Medulla oblongata (tissue), 1 donor: ENCODE data around the gene PDYN.
"Not testable (repeated sequence)": the region's sequence is repeated elsewhere in the genome, so short reads cannot be mapped to it uniquely, and the experiment has no call there.

Source experiments
- DNase-seq: peaks from one replicate; pipeline ENCODE4 v3.0.0-alpha.2; 2015; ENCODE audit errors: extremely low spot score

Gene PDYN

DNA sequence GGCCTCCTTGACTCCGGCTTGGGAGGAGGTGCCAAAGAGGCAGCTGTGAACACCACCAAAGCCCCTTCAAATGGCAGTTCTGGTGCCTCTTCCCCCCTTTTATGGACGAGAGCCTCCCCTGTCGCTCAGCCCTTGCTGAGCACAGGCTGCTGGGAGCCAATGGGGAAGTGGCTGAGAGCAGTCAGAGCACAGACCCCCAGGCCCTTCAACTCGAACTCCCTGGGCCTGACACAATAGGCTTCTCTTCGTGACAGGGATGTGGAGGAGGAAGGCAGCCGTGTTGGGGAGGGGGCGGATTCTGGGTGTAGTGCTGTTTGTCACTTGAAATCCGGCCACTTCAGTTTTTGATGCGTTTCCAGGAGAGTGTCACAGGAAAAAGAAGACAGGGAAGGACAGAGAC is at the start of gene PDYN:
Gene PDYN (minus strand): TSS at position 73 of the 400 bp plus-strand sequence. CDS start 10,974 bp downstream, outside the sequence.
- no peak for DNase-seq

DNA sequence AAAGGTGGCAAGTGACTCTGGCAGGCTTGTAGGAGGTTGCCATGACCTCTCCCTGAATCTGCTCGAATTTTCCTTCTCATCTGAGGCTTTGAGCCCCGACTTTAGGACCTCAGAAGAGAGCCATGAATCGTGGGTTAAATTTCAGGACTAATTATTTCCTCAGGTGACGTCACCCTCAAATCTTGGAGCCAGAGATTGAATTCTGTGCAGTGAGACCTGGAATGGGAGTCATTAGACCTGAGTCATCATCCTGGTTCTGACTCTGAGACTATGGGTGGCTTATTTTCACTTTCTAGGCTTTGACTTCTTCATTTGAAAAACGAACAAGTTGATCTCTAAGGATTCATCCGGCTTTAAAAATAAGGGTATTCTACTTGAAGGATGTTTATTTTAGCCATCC is 48.5 kb upstream of the PDYN start:
- no peak for DNase-seq

DNA sequence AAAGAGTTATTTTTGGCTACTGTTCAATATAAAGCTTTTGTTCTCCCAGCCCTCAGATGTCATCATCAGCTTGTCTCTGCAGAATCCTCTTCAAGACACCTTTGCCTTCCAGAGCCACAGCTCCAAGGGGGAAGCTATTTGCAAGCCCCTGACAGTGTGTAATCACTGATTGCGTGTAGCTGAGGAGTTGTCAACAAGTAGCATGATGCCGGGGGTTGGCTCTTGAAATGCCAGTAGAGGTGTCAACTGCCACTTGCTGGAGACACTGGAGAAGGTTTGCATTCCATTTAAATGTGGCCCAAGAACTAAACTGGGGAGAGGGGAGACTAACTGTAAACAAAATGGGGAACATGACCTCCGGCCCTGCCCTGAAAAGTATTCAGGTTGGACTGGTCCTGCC is 44.3 kb upstream of the PDYN start:
- DNase-seq: no peak

DNA sequence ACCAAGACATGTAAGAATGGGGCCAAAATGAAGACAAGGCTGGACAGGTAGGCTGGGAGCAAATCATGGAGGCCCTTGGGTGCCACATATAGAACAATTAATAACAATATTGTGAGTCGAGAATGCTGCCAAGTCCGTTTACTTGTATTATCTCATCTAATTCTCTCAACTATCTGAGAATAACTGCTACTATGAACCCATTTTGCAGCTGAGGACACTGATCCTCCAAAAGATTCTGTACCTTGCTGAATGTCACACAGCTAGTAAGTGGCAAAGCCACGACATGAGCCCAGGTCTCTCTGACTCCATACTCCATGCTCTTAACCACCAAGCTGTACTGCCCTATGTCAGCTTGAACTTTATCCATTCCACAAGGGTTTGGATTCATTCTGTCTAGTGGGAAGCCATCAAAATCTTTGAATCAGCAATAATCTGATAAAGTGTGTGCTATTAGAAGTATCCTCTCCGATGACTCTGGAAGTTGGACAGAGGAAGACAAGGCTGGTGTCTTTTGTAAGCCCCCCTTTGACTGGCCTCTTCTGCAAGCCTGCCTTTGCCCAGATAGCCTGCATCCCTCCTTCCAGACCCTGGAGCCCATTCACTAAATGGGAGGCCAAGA is 43.5 kb upstream of the PDYN start:
- no peak for DNase-seq

DNA sequence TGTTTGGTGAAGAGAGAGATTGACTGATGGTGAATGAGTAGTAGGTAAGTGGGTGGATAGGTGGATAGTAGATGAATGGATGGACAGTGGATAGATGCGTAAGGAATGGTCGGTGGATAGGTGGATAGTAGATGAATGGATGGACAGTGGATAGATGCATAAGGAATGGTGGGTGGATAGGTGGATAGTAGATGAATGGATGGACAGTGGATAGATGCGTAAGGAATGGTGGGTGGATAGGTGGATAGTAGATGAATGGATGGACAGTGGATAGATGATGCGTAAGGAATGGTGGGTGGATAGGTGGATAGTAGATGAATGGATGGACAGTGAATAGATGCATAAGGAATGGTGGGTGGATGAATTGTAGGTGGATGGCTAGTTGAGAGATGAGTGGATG is 42.5 kb upstream of the PDYN start:
- DNase-seq: not testable (repeated sequence)

DNA sequence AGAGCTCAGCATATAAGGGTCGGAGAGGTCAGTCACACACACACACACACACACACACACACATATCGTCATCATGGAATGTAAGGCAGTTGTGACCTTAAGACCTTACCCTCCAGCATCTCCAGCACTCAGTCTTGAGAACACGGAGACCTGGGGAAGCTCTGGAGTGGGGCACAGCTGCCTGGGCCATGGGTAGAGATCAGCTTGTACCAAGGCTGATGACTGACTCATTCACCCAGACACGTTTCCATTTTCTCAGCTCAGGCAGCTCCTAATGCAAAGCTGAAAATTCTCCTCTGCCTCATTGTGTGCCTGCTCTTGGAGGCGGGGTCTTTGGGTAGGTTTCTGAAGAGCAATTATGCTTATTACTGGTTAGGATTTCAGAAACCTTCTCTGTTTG is 38.3 kb upstream of the PDYN start:
- DNase-seq: no peak

DNA sequence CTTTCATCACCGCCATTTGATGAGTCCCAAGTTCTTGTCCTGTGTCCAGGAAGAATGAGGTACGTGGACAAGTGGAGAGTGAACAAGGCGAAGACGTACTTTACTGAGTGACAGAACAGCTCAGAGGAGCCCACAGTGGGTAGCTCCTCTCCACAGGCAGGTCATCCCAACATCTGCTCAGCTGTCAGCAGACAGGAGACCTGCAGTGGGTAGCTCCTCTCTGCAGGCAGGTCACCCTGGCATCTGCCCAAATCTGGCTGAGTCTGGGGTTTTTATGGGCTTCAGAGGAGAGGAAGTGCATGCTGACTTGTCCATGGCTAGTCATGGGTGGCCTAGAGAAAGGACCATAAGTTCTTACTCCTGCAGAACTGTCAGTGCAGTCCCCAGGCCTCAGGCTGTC is 32.7 kb upstream of the PDYN start:
- DNase-seq: no peak

DNA sequence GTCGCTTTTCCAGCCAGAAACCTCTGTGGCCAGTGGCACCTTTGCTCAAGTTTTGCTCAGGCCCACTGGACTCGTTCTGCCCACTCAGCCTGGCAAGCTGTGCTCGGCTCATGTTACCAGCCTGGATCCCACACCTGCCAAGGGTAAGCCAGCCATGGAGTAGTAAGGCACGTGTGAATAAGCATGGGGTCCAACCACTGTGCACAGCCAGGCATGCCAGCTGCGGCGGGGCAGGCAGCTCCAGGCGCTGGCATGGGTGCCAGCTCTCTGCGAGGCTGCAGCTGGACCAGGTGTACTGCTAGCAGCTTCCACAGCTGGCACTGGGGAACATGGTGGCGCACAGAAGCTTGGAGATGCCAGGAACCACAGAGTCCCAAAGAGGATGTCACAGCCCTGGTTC is 32.1 kb upstream of the PDYN start:
- no peak for DNase-seq

DNA sequence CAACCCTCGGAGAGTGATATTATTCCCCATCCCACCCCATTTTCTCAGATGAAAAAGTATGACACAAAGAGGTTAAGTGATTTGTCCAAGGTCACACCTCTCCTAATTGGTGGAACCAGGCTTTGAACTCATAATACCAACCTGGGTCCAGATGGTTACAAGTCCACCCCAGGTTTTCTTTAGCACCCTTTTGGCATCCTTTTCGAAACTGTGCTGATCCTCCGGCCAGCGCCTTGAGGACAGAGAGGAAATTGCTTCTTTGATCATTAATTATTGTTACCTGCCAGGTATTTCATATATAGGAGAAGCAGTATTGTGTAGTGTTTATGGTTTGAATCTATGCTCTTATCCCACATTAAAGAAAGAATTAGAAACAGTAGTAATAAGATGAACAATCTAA is 29.3 kb upstream of the PDYN start:
- no peak for DNase-seq

DNA sequence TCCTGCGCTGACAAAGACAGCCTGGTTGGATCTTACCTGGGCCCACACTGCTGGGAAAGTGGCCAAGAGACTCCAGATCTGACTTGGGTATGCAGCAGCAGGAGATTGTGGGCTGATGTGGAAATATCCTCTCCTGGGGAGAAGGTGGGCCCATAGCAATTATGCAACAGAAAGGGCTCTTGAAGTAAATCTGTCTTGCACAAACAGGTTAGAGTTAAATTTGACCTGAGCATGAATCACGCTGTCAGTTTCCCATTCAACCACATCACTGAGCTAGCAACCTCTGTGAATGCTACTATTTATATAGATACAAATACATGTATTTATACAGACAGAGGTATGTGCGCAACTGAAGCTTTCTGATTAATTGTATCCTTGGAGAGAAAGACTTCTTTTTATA is 28.3 kb upstream of the PDYN start:
- DNase-seq: no peak

DNA sequence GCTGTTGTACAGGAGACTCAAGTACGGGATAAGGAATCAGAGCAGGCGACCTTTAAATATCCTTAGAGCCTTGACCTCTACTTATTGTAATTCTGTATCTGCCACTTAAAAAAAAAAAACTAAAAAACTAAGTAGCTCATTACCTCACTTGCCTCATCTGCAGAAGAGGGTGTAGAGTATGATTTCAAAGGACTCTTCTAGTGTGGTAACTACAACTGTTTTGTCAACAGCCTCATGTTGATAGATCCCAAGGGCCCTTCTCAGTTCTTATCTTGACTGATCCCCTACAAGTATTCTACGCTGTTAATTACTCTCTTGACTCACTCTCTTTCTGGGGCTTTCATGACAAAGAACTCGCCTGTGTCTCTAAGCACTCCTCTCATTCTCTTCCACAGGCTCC is 16.7 kb upstream of the PDYN start:
- DNase-seq: no peak

DNA sequence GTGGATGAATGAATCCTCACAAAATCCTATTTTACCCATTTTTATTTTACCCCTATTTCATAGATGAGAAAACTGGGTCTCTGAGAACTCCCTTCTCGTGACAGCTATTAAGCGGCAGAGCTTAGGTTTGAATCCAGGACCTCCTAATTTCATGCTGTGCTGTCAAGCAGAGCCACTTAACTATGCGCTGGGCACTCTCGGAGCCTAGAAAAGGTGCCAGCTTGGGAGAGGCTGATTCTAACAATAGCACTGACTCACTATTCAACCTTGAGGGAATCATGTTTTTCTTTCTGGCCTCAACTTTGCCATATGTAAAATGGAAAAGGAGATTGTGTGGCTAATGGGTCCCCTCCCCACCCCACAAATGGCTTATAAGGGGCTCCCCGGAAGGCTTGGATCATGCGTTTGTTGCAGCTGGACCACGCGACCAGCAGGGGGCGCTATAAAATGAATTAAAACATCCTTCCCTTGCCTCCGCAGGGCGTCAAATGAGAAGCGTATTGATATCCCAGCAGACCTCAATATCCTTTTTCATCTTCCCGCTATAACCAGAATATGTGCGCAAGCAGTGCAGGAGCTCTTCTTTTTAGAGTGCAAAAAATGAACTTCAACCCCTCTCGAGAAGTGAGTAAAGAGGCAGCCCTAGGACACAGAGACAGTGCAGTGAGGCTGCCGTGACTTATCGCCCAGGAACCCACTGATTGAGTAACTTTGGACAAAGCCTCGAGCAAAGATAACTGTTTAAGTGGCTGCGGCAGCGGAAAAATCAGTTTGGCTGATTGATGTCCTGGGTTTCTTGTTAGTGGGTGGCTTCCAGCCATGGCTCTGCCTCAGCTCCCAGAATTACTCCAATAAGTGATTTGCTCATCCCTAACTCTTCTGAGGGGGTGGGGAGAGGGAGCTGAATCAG is 12.8 kb upstream of the PDYN start:
- peak; percentile 20 for DNase-seq

DNA sequence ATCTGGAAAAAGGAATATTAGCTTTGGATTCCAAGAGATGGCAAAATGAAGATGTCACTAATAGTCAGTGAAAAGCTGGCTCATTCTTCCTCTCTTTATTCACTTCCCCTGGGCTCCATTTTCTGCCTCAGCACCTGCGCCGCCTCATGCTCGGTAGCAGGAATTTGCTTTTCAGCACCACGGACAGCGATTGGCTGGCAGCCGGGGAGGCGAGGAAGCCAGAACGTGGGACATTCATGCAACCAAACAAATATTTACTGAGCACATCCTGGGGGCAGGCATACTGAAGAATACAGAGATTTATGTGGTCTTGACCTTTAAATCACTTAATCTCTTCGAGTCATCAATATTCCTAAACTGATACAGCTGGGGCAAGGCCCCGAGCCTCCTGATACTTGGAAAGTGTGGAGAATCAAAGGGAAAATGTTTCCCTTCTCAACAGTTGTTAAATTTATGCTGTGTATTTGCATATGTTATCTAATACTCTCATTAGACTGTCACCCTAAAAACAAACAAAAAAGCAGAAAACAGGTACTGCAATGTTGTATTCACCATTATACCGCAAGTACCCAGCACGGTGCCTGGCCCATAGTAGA is 12.1 kb upstream of the PDYN start:
- DNase-seq: peak; percentile 60

DNA sequence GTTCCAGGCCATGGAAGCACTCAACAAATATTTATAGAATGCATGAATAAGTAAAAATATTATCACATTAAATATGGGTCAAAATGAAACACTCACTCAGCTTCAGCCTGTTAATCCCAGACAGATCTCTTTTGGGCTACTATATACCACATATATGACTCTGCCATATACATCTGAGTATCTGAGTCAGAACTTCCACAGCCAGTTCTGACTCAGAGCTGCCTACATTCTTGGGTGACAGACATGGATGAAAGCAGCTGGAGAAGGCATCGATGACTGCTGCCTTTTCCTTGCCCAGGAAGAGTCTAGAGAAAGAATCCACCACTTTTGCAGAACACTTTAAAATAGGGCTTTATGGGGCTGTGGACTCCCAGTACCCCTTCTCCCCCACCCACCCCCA is 11.5 kb upstream of the PDYN start:
- DNase-seq: no peak

DNA sequence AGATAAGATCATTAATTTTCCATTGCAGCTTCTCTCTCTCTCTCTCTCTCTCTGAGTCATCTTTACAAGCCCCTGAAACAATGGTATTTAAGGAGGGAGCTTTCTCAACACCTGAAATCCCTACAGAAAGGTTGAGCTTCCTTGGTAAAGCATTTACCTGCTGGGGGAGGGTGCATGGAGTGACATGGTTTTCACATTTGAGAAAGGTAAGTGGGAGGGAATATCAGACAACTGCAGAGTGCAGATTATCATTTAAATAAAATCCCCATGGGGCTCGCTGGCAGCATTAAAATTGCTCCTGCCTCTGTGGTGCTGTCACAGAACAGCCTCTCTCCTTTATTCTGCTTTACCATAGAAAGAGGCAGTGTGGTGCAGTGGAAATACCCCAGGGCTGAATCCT is 10.3 kb upstream of the PDYN start:
- no peak for DNase-seq

DNA sequence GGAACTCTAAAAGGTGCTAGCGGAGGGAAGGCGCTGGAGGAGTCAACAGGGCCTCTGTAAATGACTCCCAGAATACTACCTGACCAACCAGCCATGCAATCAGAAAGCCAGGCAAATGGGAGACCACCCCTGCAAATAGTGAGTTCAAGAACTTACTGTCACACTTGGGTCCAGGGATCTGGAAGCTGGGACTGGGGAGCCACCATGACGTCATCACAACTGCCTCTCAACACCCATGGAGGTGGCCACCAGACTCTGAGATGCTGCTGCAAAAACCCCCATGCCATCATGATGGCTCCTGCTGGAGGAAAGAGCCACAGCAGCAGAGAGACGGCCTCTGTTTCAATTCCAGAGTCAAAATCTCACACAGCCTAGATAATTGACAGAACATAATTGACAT is 8.5 kb upstream of the PDYN start:
- no peak for DNase-seq

DNA sequence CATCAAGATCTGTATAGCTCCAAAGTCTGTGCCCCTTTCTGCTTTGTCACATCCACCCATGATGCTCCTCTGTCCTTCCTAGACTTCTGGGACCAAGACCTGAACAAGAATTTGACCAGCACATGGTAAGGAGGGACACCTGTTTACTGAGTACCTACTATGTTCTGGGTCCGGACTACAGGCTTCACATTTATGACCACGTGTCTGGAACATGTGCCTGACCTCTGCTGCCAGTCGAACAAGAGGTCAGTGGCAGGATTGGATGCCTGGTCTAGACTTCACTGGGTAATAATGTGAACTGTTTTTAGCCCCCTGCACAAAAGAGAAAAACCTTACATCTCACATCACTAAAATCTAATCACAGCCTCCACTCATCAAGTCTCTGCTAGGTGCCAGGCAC is 7.3 kb upstream of the PDYN start:
- DNase-seq: no peak

DNA sequence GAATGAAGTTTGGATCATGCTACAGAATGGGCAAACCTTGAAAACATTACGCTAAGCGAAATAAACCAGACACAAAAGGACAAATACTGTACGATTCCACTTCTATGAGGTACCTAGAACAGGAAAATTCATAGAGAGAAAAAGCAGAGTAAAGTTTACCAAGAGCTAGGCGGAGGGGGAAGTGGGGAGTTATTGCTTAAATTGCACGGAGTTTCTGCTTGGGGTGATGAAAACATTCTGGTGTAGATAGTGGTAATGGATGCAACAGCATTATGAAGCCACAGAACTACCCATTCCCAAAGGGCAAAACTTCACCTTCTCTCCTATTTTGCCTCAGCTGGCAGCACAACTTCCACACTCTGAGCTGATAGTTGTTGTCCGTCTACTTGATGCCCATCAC is 6.4 kb upstream of the PDYN start:
- no peak for DNase-seq

DNA sequence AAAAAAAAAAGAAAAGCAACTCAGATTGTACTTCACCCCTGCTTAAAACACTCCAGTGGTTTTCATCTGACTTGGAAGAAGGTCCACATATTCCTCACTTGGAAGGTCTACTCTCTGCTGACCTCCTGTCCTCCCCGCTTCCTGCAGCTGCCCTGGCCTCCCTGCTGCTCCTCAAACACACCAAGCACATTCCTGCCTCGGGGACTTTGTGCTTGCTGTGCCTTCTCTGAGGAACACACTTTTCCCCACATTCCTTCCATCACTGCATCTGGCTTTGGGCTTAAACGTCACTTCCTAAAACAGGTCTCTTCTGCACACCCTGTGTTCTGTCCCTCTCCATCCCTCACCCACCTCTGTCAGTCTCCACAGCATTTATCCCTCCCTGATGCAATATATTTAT is 4.9 kb upstream of the PDYN start:
- no peak for DNase-seq

DNA sequence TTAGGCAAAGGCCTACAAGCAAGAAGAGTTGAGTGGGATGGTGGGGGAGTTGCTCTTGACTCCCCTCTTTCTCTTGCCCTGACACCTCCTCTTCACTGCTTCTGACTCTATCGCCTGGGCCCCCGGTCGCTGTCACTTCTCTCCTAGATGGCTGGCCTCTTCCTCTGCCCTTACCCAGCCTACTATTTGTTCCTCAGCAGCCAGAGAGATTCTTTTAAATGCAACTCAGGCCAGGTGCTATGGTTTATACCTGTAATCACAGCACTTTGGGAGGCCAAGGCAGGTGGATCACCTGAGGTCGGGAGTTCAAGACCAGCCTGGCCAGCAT is 4.3 kb upstream of the PDYN start:
- DNase-seq: no peak

DNA sequence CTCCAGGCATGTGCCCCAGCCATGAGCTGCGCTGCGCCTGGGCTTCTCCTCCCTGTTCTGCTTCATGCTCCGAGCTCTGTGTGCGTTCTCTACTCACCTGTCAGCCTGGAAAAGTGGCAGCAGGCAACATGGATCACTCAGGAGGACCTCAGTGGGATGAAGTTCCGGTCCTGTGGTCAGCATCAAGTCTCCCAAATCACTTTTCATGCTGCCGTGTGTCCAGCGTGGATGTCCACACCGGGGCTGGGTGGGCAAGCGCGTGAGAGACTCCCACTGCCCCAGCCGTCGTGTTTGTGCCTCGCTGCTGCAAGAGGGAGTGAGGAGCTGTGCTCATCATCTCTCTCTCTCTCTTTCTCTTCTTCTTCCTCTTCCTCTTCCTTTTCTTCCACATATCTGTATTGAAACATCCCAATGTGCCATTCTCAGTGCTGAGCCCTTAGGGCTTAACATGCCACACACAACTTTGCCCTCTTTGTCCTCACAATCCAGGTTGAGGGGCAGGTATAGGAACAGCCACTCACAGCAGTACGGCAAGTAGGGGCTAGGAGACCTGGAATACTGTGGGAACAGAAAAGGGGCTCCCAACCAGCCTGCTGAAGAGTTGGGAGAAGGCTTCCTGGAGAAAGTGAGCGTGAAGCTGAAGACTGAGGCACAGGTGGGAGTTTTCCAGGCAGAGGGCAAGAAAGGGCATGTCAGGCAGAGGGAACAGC is 3.8 kb upstream of the PDYN start:
- DNase-seq: no peak

DNA sequence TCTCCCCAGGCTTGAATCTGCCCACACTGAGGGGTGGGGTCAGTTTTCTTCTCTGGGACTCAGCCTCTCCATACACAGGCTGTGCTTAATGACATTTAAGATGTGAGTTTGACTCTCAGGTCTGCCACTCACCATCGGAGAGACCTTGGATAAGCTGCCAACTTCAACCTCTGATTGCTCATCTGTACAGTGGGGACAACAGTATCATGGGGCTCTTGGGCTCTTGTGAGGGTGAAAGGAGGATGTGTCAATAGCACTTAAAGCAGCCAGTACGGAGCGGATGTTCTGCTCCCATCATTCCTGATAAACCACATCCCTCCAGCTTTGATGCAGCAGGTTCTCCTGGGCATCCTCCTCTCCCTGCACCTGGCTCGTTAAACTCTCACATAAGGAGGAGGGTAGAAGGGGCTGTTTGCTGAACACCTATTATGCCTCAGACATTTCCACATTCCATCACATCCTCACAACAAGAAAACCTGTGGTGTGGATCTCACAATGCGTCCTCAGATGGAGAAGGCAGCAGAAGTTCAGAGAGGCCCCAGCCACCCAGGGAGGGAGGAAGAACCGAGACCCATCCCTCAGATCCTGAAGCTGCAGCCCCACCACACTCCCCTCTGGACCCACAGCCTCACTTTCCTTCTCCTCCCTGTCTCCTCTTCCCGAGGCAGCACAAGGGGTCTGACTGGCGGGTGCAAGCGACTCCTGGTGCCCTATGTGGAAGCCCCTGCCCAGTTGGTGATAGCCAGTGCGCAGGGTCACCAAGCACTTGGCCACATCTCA is 1.9 kb upstream of the PDYN start:
- no peak for DNase-seq
